AG04449 (cell line): ENCODE results near the gene RPN2.

Experiments used
- CTCF ChIA-PET: fragments of 350-600 bp; formaldehyde crosslinking; extraction: SDS; loops from one replicate; lab custom pipeline; 2021; ENCODE audit warnings: antibody characterized with exemption; lab: Yijun Ruan, JAX
- POLR2A ChIA-PET: fragments of 400-600, 350-600 bp; formaldehyde crosslinking; extraction: SDS; loops from one replicate; lab custom pipeline; 2020; ENCODE audit warnings: antibody characterized with exemption, inconsistent platforms; lab: Yijun Ruan, JAX
- DNase-seq: peaks from one replicate; pipeline ENCODE4 v3.0.0-alpha.2; 2010; ENCODE audit warnings: low read depth, low spot score
- H3K4me3 ChIP-seq: 2 replicates; pipeline ENCODE4 v1.5.1; 2011; ENCODE audit warnings: low read depth, mild to moderate bottlenecking, control low read depth, low read length
- TF ChIP-seq, protein P1 (sequence below): IDR thresholded peaks from one replicate; pipeline ENCODE4 v1.5.1; 2011; ENCODE audit warnings: mild to moderate bottlenecking, moderate library complexity, low read length, control low read depth, inconsistent platforms; ENCODE audit not compliant: insufficient read depth; ENCODE audit errors: missing control alignments

Gene RPN2

DNA sequence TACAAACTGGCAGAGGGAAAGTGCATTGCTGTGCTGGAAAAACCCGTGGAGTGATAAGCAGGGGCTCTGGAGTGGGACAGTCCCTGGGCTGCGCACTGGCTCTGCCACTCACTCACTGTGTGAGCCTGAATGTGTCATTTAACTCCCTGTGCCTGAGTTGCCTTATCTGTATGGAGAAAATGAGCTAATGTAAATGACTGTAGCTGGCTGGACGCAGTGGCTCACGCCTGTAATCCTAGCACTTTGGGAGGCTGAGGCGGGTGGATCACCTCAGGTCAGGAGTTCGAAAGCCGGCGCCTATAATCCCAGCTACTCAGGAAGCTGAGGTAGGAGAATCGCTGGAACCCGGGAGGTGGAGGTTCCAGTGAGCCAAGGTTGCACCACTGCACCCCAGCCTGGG, 18.4 kb upstream of the RPN2 start:
- TF ChIP-seq, protein P1, sequence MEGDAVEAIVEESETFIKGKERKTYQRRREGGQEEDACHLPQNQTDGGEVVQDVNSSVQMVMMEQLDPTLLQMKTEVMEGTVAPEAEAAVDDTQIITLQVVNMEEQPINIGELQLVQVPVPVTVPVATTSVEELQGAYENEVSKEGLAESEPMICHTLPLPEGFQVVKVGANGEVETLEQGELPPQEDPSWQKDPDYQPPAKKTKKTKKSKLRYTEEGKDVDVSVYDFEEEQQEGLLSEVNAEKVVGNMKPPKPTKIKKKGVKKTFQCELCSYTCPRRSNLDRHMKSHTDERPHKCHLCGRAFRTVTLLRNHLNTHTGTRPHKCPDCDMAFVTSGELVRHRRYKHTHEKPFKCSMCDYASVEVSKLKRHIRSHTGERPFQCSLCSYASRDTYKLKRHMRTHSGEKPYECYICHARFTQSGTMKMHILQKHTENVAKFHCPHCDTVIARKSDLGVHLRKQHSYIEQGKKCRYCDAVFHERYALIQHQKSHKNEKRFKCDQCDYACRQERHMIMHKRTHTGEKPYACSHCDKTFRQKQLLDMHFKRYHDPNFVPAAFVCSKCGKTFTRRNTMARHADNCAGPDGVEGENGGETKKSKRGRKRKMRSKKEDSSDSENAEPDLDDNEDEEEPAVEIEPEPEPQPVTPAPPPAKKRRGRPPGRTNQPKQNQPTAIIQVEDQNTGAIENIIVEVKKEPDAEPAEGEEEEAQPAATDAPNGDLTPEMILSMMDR, result no peak
- CTCF ChIA-PET, result interaction anchor here (0.6 to 1.0 kb wide), 3 partner anchors 12 to 32 kb away, joined by 3 to 4 read pairs (median 3); no protein-coding TSS in a partner anchor
- DNase-seq, result no peak
- H3K4me3 ChIP-seq, result no peak overlapping the region
- POLR2A ChIA-PET, result no interaction called here

GRCh38 chr20:37161830-37162549, 17.1 kb upstream of the RPN2 start:
- TF ChIP-seq, protein P1, result no peak
- CTCF ChIA-PET, result interaction anchor here (0.8 kb wide), 1 partner anchor 29 kb away, joined by 3 read pairs; no protein-coding TSS in a partner anchor
- no peak for DNase-seq
- no peak overlapping the region for H3K4me3 ChIP-seq
- POLR2A ChIA-PET, result no interaction called here

GRCh38 chr20:37162646-37163045, 16.5 kb upstream of the RPN2 start:
- TF ChIP-seq, protein P1, result no peak
- no peak overlapping the region for H3K4me3 ChIP-seq
- ChIA-PET POLR2A (no interaction called here), CTCF (interaction anchor here (0.8 kb wide), 1 partner anchor 29 kb away, joined by 3 read pairs; no protein-coding TSS in a partner anchor)
- DNase-seq, result no peak

DNA sequence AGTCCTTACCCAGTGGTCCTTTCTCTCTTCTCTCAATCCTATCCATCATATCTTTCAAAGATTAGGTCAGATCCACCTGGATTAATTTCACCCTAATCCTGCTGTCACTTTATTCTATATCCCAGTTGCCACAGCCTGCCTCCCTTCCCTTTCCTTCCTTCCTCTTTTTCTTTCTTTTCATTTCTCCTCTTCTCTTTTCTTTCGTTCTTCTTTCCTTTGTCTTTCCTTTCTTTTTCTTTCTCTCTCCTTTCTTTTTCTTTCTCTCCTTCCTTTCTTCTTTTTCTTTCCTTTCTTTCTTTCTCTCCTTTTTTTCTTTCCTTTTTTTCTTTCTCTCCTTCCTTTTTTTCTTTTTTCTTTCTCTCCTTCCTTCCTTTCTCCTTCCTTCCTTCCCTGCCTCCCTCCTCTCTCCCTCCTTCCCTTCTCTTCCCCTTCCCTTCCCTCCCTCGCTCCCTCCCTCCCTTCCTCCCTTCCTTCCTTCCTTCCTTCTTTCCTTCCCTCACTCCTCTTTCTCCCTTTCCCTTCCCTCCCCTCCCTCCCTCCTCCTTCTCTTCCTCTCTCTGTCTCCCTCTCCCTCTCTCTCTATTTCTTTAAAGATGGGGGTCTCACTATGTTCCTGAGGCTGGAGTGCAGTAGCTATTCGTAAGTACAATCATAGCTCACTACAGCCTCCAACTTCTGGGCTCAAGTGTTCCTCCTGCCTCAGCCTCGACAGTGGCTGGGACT, 15.1 kb upstream of the RPN2 start:
- ChIA-PET CTCF (interaction anchor here (0.8 to 1.3 kb wide), 2 partner anchors 27 to 156 kb away, joined by 3 read pairs; no protein-coding TSS in a partner anchor), POLR2A (no interaction called here)
- DNase-seq, result no peak
- TF ChIP-seq, protein P1, result no peak
- no peak overlapping the region for H3K4me3 ChIP-seq

DNA sequence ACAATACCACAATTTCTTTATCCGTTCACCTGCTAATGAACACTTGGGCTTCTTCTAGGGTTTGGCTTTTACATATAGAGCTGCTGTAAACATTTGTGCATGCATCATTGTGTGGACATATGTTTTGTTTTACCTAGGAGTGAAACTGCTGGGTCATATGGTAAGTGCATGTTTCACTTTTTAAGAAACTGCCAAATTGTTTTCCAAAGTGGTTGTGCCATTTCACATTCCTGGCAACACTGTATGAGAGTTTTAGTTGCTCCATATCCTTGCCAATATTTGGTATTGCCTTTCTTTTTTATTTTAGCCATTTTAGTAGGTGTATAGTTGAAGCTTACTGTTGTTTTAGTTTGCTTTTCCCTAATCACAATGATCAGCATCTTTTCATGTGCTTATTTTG, 14.1 kb upstream of the RPN2 start:
- DNase-seq, result no peak
- CTCF ChIA-PET, result no interaction called here
- TF ChIP-seq, protein P1, result no peak
- POLR2A ChIA-PET, result no interaction called here
- H3K4me3 ChIP-seq, result no peak overlapping the region

DNA sequence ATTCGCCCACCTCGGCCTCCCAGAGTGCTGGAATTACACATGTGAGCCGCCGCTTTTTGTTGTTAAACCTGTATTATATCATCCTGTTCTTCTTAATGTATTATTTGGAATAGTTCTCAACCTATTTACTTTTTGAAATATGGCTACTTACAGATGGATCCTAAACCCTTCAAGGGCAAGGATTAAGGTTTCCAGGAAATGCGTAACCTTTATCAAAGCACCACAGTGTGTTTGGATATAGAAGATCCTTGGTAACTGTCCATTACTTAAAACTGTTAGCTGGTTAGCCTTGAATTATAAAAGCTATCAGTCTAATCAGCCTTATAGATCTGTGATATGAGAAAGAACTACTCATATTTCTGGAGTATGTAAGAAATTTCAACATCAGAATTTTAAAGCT, 12.3 kb upstream of the RPN2 start:
- CTCF ChIA-PET, result interaction anchor here (1.4 to 3.2 kb wide), 3 partner anchors 12 to 36 kb away, joined by 3 to 18 read pairs (median 7); partner anchors contain the start of genes MROH8 and RPN2
- DNase-seq, result no peak
- H3K4me3 ChIP-seq, result no peak overlapping the region
- TF ChIP-seq, protein P1, result no peak
- POLR2A ChIA-PET, result no interaction called here
